HG03066 (cell line): ENCODE data around the gene PAOX.

Source experiments
- ATAC-seq: cut with Tn5 transposase; IDR thresholded peaks from one replicate; pipeline ENCODE4 v1.9.1; 2021; ENCODE audit warnings: low read depth; ENCODE audit not compliant: unreplicated experiment

The PAOX gene

DNA sequence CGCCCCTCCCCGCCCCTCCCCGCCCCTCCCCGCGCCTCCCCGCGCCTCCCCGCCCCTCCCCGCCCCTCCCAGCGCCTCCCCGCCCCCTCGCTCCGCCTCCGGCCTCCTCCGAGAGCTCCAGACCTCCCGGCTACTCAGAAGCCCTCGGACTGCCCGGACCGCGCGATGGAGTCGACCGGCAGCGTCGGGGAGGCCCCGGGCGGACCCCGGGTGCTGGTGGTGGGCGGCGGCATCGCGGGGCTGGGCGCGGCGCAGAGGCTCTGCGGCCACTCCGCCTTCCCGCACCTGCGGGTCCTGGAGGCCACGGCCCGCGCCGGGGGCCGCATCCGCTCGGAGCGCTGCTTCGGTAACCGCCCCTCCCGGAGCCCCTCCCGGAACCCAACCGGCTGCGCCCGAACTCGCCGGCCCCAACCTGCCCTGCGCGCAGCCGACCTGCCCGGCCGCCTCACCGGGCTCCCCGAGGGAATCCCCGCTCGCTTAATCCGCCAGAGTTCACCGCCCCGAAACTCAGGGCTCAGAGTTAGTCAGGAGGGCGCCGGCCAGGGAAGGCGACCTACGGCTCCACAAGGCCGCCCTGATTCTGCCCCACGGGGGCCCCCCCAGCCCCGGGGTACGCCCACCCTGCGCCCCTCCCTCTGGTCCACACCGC is at the start of gene PAOX:
Gene PAOX, plus strand, starts transcription at position 111 of the 649 bp plus-strand sequence. Its CDS starts 55 bp downstream, at position 166.
- peak; percentile 46 for ATAC-seq

DNA sequence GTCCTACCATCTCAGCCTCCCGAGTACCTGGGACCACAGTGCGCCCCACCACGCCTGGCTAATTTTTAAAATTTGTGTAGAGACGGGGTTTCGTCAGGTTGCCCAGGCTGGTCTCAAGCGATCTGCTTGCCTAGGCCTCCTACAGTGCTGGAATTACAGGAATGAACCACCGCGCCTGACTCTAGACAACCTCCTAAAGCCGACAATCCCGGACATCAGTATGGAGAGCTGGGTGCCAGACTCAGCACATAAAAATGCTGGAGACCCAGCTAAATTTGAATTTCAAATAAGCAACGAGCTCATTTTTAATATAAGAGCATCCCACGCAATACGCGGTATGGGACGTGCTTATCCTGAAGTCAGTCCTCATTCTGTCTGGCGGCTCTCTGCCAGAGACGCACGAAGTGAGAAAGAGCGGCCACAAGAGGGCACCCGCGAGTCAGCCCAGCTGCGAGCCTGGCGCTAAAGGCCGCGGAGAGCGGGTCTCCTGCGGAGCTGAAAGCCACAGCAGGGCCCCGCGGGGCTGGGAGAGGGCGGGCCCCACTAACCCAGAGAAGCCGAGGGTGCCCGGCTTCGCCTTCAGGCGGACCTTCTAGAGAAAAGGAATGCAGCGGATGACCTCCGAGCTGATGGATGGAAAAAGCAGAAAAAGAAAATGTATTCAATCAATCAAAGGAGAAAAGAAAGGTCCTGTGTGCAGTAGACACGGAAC is 49.4 kb upstream of the PAOX start:
- ATAC-seq: peak; percentile 89

DNA sequence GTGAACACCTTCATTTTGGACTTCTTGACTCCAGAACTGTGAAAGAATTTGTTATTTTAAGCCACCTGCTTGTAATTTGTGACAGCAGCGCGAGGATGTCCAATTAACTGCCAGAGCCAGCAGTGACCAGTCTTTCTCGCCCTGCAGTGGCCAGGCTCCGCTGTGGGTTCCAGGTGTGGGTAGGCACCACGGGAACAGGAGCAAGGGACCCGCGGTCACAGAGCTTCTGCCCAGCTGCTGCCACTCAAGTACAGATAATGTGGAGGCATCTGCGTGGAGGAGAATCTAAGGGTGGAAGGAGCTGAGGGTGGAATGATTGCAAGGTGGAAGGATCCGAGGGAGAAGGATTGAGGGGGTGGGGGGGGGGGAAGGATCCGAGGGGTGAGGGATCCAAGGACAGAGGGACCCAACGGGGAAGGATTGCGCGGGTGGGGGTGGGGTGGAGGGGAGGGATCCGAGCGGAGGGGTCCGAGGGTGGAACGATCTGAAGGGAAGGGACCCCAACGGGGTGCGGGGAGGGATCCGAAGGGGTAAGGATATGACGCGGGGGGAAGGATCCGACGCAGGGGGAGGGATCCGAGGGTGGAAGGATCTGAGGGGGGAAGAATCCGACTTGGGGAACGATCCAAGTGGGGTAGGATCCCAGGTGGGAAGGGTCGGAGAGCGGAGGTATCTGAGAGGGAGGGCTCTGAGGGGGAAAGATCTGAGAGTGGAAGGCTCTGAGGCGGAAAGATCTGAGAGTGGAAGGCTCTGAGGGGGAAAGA is 45.9 kb upstream of the PAOX start:
- no peak for ATAC-seq

DNA sequence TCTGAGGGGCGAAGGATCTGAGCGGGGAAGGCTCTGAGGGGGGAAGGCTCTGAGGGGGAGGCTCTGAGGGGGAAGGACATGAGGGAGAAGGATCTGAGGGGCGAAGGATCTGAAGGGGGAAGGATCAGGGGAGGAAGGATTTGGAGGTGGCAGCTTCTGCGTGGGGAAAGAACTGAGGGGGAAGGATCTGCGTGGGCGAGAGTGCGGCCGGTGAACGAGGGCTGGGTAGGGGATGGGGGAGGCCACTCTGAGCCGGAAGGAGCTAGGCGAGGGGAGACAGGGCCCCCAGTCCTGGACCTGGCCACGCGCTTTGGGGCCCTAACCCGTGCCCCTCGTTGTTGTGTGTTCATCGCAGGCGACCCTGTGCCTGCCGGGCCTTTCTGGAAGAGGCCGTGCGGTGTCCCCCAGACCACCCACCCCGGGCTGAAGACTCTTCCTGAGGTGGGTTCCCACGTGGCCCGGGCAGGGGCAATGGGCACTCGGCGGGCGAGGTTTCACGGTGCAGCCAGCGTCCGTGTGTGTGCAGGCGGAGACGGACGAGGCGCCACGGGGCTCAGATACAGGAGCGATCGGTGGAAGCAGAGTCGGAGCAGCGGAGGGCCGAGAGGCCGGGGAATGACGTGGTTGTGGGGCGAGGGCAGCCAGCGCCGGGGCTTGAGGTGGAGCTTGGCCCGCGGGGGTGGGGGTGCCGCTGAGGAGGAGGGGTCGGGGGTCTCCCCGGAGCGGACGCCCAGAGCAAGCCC is 44.4 kb upstream of the PAOX start:
- no peak for ATAC-seq

DNA sequence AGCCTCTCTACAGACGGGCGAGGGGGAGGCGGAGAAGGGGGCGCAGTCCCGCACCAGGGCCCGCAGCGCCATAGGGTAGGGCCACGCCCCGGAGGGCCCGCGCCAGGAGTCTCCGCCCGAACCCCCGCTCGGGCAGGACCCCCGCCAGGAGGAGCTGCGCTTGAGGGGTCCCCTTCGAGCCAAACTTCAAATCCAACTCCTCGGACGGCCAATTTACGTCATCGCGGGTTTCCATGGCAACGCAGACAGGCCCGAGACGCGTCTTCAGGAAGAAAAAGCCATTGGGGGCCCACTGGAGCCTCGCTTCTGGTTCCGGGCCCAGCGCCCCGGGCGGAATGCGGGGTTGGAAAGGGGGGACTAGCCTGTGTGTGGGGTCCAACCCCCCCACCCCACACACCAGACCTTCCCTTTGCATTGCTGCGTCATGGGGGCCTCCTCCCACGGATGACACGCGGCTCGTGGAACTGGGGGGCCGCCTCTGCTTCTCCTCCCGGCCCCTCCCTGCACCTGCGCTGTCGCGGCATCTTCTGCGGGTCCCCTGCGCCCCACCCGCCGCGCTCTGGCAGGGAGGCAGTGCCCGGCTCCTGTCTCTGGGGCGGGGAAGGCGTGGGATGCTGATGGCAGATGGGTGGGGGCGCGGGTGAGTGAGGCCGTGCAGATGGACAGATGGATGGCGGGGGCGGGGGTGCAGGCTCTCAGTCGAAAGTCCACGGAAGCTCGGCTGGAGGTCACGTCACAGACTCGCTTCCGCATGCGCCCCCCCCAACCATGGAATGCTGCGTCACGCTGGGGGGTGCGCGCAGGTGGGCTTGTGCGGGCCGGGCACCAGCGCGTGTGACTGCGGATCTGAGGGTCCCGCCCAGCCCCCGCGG is 43.6 kb upstream of the PAOX start:
- no peak for ATAC-seq

DNA sequence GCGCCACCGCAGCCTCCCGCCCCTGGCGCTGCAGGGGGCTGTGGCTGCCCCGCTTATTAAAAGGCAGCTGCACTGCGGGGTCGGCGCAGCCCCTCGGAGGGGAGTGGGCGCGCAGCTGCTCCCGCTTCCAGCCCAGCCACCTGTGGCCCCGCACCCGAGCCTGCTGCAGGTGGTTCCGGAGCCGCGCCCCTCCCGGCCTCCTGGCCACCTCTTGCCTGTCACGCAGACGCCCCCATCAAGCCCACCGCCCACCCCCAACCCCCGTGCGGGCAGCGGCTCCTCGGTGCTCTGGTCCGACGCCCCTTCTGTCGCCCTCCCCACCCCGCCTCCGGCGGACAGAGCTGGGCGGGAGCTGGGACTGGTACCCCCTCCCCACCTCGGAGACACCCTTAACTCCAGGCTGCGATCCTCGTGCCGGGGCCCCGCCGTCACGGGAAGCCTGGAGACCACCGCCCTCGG is 42.9 kb upstream of the PAOX start:
- no peak for ATAC-seq

DNA sequence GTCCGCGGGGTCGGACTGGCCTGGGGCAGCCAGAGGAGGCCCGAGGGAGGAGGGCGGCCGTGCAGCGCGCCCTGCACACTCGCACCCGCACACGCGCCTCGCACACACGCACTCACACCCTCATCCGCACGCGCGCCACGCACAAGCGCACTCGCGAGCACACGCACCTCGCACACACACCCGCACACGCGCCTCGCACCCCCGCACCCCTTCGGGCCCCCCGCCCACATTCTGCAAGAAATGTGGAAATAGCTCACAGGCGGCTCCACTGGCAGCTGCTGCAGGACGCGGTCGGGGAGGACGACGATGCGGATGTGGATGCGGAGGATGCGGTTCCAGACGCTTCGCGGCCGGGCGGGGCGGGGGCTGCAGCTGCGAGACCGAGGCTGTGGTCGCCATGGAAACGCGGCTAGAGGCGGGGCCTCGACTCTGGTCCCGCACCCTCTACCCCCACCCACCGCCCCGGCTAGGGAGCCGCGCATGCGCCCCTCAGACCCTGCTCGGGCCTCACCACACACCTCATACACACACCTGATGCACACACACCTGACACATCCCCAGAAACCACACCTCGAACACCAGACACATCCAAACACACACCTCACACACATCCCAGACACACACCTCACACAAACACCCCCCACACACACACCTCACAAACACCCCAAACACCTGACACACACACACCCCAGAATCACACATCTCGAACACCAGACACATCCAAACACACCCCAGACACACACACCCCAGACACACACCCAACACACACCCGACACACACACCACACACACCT is 42.3 kb upstream of the PAOX start, which contains the start of gene CALY:
Gene CALY, minus strand, starts transcription at position 320 of the 793 bp plus-strand sequence. CDS start 7,907 bp downstream, outside the sequence.
- ATAC-seq: no peak

DNA sequence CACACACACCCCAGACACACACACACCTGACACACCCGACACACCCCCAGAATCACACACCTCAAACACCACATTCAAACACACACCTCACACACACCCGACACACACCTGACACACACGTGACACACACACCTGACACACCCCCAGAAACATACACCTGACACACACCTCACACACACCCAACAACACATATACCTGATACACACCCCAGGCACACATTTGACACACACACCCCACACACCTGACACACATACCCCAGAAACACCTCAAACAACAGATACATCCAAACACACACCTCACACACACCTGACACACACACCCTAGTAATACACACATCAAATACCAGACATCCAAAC is 41.7 kb upstream of the PAOX start:
- no peak for ATAC-seq

DNA sequence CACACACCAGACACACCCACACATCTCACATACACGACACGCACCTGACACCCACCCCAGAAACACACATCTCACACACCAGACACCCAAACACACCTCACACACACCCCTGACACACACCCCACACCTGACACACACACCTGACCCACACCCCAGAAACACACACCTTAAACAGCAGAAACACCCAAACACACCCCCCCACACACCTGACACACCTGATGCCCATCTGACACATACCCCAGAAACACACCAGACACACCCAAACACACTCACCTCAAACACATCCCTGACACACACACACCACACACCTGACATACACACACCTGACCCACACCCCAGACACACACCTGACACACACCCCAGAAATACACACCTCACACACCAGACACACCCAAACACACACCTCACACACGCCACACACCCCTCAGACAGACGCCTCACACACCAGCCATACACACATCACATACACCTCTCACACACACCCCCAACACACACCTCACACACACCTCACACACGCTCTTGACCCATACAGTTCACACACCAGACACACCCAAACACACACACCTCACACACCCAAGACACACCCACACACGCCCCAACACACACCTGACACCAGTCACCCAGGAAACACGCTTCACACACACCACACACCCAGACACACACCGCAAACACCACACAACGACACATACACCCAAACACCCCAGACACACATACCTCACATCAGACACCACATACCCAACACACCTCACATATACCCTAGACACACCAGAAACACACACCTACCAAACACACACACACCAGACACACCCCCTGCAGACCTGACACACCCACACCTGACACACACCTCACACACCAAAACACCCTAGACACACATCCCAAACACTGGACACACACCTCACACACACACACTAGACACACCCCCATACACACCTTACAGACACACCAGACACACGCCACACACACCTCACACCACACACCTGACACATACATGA is 40.7 kb upstream of the PAOX start:
- ATAC-seq: no peak

DNA sequence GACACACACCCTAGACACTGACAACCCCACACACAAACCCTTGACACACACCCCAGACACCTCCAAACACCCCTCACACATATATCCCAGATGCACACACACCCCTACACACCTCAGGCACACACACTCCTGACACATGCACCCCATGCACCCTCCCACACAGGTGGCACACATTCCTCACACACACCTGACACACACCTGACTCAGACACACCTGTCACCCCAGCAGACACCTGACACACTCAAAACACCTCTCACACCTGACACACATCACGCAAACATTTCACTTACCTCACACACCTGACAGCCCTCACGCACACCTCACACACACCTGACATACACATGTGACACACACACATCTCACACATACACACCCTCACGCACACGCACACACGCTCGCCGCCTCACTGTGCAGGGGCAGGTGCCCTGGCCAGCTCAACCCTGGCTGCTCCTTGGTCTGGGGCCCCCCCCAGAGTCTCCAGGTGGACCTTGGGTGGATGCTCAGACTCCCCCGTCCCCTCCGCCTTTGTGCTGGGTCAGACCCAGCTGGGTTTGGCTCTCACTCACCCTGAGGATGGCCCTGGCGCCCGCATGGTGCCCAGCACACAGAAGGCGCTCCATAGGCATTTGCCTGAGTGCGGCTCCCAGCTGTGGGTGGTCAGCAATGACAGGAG is 39.2 kb upstream of the PAOX start:
- no peak for ATAC-seq

DNA sequence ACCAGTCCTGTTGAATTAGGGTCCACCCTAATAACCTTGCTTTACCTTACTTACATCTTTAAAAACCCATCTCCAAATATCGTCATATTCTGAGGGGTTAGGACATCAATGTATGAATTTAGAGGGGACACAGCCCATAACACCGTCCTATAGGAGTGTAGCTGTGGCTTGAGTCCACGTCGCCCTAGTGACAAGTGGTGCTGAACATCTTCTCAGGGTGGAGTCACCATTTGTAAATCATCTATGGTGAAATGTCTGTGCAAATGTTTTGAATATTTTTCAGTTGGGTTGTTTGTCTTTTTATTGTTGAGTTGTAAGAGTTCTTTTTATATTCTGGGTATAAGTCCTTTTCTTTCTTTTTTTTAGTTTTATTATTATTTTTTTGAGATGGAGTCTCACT is 37.1 kb upstream of the PAOX start:
- ATAC-seq: no peak

DNA sequence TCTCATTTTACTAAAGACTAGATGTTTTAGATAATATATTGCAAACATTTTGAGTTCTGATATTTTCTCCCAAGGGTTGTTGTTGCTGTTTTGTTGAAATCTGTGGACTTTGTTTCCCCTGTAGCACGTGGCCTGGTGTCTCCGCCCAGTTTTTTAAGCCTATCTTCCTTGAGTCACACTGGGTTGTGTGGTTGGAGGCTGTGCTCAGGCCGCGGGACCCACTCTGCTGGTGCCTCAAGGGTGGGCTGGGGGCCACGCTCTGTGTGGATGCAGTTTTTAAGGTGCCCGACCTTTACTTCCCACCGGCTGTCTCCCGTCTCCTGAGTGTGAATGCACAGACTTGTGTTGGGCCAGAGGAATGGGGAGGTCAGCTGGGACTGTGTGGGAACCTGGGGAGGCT is 36.1 kb upstream of the PAOX start:
- ATAC-seq: no peak

DNA sequence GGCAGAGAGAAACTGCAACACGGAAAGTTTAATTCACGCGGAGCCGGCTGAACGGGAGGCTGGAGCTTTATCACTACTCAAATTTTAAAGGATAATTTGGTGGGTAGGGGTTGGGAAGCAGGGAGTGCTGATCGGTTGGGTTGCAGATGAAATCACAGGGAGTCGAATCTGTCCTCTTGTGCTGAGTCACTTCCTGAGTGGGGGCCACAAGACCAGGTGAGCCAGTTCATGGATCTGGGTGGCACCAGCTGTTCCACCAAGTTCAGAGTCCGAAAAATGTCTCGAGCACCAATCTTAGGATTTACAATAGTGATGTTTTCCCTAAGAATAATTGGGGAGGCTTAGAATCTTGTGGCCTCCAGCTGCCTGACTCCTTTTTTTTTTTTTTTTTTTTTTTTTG is 35.5 kb upstream of the PAOX start:
- ATAC-seq: no peak

DNA sequence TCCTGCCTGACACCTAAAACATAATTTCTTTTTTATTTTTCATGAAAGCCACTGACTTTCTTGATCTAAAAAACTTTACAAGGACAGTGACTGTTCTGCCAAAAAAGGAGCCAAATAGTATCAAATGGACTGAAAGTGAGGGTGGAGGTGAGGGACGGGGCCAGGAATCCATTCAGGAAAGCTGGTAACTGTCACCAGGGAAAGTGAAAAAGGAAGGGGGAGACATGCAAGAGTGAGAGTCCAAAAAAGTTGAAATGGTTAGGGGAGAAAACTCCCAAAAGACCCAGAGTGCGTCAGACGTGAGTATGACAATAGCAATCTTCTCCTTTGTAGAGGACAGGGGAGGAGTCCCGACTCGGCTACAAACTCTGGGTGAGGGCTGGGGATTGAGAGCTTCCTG is 34.8 kb upstream of the PAOX start:
- no peak for ATAC-seq

DNA sequence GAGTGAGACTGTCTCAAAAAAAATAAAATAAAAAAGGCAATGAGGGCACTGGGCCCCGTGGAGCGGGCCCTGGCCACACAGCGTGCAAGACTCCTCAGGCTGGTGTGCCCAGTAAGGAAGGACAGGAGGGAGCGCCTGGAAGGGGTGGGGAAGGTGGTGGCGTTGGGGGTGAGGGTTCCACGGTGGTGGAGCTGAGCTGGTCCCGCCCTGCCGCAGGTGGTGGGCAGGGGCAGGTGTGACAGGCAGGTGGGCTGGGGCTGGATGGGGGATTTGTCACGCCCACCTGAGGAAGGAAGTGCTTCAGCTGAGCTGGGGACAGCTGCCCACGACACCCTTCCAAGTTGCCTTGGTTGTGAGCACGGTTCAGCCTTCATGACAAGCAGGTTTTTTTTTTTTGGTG is 32.6 kb upstream of the PAOX start:
- ATAC-seq: no peak

DNA sequence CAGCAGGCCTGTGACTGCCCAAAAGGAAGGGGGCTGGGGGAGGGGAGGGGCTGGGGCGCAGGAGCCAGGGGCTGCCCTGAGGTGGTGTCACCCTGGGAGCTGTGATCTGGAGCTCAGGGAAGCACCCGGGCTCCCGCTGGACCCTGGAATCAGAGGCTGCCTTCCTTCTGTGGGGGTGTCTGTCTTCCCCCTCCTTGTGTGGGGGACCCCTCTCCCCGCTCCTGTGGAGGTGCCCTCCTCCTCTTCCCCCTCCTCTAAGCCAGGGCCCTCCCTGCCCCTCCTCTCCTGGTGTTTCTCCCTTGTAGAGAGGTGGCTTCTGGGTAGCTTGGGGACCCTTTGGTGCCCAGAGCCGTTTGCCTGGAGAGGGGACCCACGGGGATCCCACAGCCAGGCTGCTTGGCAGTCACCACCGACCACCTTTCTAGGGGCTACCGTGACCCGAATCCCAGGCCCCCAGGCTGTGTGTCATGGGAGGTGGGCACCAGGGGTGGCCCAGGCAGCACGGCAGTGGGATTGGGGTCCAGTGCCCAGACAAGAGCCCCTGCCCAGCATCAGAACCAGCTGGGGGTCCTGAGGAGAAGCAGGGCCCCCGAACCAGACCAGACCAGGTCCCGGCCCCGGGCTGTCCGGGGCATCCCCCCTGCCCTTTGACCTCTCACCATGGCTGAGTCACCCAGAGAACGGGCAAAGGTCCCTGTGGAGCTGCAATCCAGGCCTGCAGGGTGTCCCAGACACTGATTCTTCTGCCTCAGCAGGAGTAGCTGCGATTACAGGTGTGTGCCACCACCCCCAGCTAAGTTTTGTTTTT is 31.1 kb upstream of the PAOX start:
- no peak for ATAC-seq

DNA sequence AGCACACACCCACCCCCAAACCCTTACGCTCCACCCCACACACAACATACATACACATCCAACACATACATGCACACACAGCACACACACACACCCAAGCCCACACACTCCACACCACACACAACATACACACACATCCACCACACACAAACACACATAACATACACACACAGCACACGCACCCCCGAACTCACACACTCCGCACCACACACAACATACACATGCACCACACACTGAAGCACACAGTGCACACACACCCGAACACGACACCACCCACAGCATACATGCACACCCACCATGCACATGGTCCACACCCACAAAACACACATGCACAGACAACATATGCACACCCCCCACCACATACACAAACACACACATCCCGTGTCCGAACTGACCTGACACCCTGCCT is 29.9 kb upstream of the PAOX start:
- no peak for ATAC-seq
